ENCODE data around the gene AK8.
A peak's percentile ranks its signal among the peaks of the same experiment; 100 is the strongest.

The AK8 gene

DNA sequence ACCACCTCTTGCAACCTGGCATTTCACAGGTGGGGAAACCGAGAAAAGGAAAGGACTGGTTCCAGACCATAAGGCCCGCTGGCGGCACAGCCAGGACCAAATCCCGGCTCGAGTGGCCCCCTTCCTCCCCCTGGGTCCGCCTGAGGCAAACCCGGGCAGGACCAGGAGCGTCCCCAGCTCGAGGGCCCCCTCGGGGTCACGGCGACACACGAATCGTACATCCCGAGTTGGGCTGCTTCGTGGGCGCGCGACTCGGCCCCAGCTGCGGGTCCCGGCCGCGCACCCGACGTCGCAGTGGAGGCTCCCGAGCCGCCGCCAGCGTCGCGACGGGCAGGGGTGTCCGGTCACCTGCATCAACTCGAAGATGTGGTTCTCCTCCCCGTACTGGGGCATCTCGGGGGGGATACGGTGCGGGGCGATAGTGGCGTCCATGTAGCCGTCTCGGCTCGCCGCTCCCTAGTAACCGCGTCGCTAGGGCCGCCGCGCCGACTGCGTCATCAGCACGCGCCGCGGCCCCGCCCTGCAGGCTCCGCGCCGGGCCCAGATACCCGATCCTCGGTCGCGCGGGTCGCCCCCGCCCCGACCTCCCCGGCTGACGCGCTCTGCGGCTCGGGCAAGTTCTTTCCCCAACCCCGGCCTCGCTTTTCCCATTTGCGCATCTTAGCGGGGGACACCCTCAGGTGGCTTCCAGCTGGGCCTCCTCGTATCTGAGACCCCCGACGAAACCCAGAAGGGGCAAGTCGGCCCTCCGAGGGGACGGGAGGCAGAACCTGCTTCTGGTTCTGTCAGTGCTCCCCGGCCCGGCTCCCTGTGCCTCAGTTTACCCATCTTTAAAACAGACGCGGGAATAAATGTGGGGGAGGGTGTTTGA is at the start of gene AK8:
Gene AK8, minus strand, starts transcription at position 461 of the 871 bp plus-strand sequence. Its CDS starts 29 bp downstream, at position 432.
- peak; percentile 78 to 86 for DNase-seq

GRCh38 chr9:132927704-132928103 is 49.6 kb upstream of the AK8 start:
- no peak for DNase-seq

DNA sequence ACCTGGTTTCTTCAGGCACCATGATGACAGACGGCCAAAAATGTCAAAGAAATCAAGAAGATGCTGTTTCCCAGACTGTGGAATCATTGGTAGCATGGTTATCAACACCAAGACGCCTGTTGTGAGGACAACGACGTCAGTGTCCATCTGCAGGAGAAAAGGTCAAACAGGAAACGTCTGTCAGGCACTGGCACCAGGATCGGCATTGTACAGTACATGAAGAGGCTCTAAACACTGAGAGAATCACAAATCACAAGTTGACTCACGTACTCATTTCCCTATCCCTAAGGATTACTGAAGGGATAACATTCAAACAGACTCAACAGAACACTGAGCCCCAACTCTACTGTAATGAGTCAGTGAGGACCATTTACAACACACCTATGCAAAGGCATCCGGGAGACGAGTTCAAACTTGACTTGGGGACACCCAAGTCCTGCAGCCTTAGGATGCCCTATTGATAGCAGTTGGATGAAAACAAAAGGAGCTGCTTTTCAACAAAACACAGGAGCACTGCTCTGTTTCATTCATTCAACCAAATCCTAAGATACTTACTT is 45.3 kb upstream of the AK8 start:
- no peak for DNase-seq

- DNase-seq, result no peak
Measured at GRCh38 chr9:132919614-132920268, 41.7 kb upstream of the AK8 start.

GRCh38 chr9:132914924-132915323 is 36.8 kb upstream of the AK8 start:
- DNase-seq, result no peak

DNA sequence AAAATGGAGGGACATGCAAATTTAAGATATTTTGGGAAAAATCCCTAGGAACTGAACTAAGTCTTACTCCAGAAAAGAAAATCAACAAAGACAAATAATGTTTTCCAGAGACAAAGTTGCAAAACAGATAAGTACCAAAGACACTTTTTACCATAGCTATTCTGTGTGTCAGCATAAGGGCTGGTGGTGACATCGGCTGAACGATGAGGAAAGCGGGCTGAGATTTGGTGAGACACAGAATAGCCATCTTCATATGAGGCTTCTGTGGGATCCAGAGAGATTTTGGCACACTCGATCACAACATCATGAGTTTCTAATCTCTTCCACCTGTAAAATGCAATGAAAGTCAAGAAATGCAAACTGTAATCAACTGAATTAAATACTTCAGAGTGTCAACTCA is 34.0 kb upstream of the AK8 start:
- DNase-seq, result no peak

DNA sequence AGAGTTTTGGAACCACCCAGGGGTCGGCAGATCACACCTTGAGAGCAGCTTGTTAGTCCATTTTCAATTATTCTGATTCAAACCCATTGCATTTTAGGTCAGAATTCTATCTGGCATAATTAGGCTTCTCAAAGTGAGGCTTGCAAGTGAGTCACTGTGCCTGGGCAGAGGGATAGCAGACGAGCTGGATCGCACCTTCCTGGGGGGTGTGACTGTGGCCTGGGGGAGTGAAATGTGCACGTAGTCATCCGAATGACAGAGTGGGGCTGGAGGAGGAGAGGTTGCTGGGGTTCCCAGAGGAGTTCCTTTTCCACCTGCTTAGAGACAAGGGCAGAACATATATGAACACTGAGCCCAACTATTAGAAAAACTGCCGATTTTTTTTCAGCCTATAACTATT is 32.3 kb upstream of the AK8 start:
- no peak for DNase-seq

- no peak for DNase-seq
Measured at GRCh38 chr9:132909311-132909710, 31.2 kb upstream of the AK8 start.

- no peak for DNase-seq
Measured at GRCh38 chr9:132908635-132909034, 30.6 kb upstream of the AK8 start.

DNA sequence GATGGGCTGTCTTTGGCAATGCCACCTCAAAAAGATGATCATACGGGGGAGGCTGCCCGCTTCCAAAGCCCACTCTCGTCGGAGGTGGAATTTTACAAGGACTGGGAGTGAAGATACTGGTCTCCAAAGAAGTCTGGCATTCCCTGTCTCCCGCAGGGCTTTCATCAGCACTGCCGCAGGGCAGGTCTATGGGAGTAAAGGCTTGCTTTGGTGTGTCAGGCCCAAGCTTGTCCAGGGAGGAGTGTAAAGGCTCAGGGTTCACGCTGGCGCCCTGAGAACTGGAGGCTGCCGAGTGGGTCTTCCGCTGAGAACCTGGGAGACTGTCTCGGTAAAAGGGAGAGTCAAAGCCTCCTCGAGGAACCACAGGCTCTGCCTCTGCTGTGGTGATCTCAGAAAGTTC is 27.6 kb upstream of the AK8 start:
- DNase-seq, result no peak

DNA sequence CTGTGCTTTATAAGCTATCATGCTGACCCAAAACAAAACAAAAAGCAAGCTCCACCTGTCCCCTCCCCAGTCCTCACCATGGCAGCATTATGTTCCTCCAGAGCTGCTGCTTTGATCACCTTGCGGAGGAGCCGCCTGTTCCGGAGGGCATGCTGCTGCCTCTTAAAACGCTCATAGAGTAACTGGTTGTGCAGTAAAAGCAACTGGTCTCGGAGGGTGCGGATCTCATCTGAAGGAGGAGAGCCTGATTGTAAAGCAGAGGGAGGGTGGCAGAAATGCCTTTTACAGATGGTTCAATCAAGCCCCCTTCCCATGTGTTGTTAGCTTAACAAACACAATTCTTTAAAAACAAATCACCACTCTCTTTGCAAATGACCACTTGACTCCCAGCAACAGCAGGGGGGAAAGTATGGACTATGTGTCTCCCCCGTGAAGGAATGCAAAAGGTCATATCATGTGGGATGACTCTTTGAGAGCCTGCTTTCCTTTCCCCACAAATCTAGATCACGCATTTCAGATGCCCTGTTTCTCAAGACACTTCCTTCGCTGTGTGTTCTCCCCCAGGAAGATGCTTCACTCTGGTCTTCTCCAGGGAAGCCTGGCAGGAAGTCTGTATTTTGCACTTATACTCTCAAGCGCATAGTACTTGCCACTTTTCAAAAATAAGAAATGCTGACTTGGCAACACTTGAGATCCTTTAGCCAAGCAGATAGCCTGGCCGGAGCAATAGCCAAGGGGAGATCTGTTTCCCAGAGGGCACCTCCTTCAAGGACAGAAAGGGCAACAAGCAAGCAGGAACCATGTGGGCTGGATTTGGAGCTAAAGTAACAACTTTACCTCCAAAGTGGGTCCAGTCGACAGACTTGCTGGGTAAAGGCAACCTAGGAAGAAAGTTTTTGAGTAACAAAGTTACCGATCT is 25.7 kb upstream of the AK8 start:
- no peak for DNase-seq

DNA sequence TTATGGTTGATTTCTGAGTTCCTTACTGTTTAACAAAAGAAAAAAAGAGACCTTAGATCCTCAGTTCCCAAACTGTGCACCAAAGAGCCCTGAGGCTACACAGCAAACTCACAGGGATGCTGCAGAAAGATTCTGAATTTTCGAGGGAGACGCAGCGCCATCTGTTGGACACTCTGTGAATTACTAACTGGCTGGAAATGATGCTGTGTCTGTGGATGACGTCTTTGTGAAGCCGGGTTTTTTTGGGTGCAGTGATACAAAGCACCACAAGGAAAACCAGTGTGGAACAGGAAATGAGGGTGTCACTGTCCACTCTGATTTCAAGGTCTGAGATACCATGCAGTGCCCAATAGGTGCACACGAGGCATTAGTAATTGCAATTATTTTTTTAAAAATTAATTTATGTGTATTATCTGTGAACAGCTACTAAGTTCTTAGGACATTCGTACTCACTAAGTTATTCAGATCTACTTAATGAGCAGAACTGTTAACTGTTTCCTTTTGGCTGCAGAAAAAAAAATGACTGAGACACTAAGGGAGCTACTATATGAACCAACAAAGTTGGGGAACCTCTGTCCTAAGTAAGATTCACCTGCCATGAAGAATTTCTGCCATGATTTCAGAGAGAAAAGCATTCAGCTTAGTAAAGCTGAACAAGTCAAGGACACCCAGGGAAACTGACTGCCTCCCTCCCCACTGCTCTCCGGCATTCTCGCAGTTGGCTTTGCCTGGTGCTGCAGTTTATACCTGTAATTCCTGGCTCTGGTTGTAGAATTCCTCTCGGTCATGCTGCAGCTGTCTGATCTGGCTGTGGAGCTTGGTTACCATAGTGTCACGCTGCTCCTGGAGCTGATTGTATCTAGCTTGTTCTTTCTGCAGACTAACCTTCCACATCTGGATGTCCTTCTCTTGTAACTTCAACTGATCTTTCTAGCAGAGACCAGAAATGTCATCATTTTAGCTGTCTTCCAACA is 24.1 kb upstream of the AK8 start:
- peak; percentile 85 to 86 for DNase-seq

GRCh38 chr9:132898051-132898450 is 20.0 kb upstream of the AK8 start:
- no peak for DNase-seq

DNA sequence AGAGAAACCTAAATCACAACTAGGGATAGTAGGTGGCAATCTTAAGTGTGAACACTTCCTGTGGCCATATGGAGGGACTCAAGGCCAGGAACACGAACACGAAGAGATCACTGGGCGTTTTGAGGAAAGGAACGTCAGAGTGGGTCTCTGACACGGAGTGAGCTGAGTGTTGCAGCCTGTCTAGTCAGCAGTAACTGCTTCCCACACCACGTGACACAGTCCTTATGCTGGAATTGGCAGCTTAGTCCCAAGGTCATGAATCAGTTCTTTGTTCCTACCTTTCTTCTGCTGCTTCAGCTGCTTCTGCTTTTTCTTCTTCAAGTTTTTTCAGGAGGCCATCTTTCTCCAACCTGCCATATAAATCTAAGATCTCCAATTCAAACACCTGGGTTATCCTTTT is 18.8 kb upstream of the AK8 start:
- no peak for DNase-seq

- DNase-seq, result no peak
Measured at GRCh38 chr9:132896264-132896663, 18.2 kb upstream of the AK8 start.

- no peak for DNase-seq
Measured at GRCh38 chr9:132894862-132895835, 17.1 kb upstream of the AK8 start.

- DNase-seq, result no peak
Measured at GRCh38 chr9:132894346-132894745, 16.3 kb upstream of the AK8 start.

DNA sequence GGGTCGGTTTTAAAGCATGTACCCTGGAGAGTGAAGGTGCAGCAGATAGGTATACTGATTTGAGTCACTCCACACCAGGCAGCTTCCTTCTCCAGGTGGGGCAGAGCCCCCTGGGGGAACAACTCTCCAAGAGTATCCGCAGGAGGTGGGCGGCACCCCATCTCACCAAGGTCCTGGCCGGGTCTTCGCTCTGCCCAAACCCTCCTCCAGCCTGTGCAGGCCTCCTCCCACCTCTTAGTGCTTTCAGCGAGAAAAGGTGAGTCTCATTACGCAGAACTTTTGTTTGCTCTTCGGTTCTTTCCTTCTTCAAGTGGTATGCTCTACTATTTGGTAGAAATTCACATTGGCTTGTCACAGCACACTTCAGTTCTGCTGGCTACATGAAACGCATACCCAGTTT is 14.3 kb upstream of the AK8 start:
- DNase-seq, result no peak

GRCh38 chr9:132888151-132888550 is 10.1 kb upstream of the AK8 start:
- DNase-seq, result no peak
